Astrocyte (in vitro differentiated cells and primary cell): Measurements from ENCODE around the gene TEX14. TPM values are rescaled to one million over a fixed set of nuclear protein-coding genes. Genes with fewer than 3 reads are reported as not detected.

Source experiments
- DNase-seq: peaks from one replicate; pipeline ENCODE4 v3.0.0-alpha.2; 2010; ENCODE audit warnings: low read depth
- FAIRE-seq: peaks from 2 replicates; lab custom pipeline; 2011; peaks lifted over from hg19 to GRCh38; lab: Jason Lieb, UNC
- H2AFZ ChIP-seq: 2 replicates; pipeline ENCODE4 v1.6.0; 2012; ENCODE audit warnings: low read depth, low read length, inconsistent platforms
- H3K27ac ChIP-seq: 2 replicates; pipeline ENCODE4 v1.5.1; 2011; ENCODE audit warnings: low read depth, low read length, inconsistent platforms
- H3K27me3 ChIP-seq: 2 replicates; pipeline ENCODE4 v1.6.0; 2011; ENCODE audit warnings: low read length, inconsistent platforms; ENCODE audit not compliant: insufficient read depth
- H3K36me3 ChIP-seq: 2 replicates; pipeline ENCODE4 v1.5.1; 2011; ENCODE audit warnings: low read length, inconsistent platforms; ENCODE audit not compliant: insufficient read depth
- H3K4me1 ChIP-seq: 2 replicates; pipeline ENCODE4 v1.5.1; 2011; ENCODE audit warnings: low read length, inconsistent platforms; ENCODE audit not compliant: insufficient read depth
- H3K4me2 ChIP-seq: 2 replicates; pipeline ENCODE4 v1.6.0; 2012; ENCODE audit warnings: low read length, inconsistent platforms
- H3K4me3 ChIP-seq: 2 replicates; pipeline ENCODE4 v1.5.1; 2011; ENCODE audit warnings: low read depth, mild to moderate bottlenecking, low read length, inconsistent platforms; ENCODE audit not compliant: insufficient read depth
- H3K79me2 ChIP-seq: 2 replicates; pipeline ENCODE4 v1.6.0; 2012; ENCODE audit warnings: mild to moderate bottlenecking, low read length, inconsistent platforms; ENCODE audit not compliant: insufficient read depth
- H3K9ac ChIP-seq: 2 replicates; pipeline ENCODE4 v1.6.0; 2012; ENCODE audit warnings: mild to moderate bottlenecking, low read length, inconsistent platforms
- H3K9me3 ChIP-seq: 2 replicates; pipeline ENCODE4 v1.5.1; 2012; ENCODE audit warnings: low read depth, mild to moderate bottlenecking, low read length, inconsistent platforms; ENCODE audit not compliant: insufficient read depth
- H4K20me1 ChIP-seq: 2 replicates; pipeline ENCODE4 v1.6.0; 2012; ENCODE audit warnings: low read length, inconsistent platforms; ENCODE audit not compliant: insufficient read depth
- H3K27ac Mint-ChIP-seq: one replicate; pipeline ENCODE4 v1.8.0; 2021; ENCODE audit warnings: mild to moderate bottlenecking, mixed read lengths; ENCODE audit not compliant: unreplicated experiment
- H3K27me3 Mint-ChIP-seq: one replicate; pipeline ENCODE4 v1.8.0; 2021; ENCODE audit warnings: low read depth, mixed read lengths; ENCODE audit not compliant: unreplicated experiment
- H3K36me3 Mint-ChIP-seq: one replicate; pipeline ENCODE4 v1.8.0; 2021; ENCODE audit warnings: low read depth, mixed read lengths; ENCODE audit not compliant: unreplicated experiment
- H3K4me1 Mint-ChIP-seq: one replicate; pipeline ENCODE4 v1.8.0; 2021; ENCODE audit warnings: low read depth, mixed read lengths; ENCODE audit not compliant: unreplicated experiment
- H3K4me3 Mint-ChIP-seq: one replicate; pipeline ENCODE4 v1.8.0; 2021; ENCODE audit warnings: mild to moderate bottlenecking, moderate library complexity, mixed read lengths; ENCODE audit not compliant: unreplicated experiment
- H3K9me3 Mint-ChIP-seq: one replicate; pipeline ENCODE4 v1.8.0; 2021; ENCODE audit warnings: mild to moderate bottlenecking, mixed read lengths; ENCODE audit not compliant: unreplicated experiment
- EZH2 ChIP-seq: IDR thresholded peaks from 2 replicates; pipeline ENCODE4 v1.6.1; 2012; ENCODE audit warnings: mild to moderate bottlenecking, low read length, inconsistent platforms; ENCODE audit not compliant: insufficient read depth
- total RNA-seq: library from RNA; stranded (reverse); gene quantifications from 2 replicates; pipeline ENCODE4 v1.2.1, GENCODE V29; 2021
- TF ChIP-seq, protein P1 (sequence below): IDR thresholded peaks from 2 replicates; pipeline ENCODE4 v1.5.1; 2011; ENCODE audit warnings: low read depth, mild to moderate bottlenecking, inconsistent platforms, low read length, moderate library complexity; ENCODE audit not compliant: insufficient read depth

TEX14 gene
- total RNA-seq, 1 donor from 2014 or later: 0.09 TPM

DNA sequence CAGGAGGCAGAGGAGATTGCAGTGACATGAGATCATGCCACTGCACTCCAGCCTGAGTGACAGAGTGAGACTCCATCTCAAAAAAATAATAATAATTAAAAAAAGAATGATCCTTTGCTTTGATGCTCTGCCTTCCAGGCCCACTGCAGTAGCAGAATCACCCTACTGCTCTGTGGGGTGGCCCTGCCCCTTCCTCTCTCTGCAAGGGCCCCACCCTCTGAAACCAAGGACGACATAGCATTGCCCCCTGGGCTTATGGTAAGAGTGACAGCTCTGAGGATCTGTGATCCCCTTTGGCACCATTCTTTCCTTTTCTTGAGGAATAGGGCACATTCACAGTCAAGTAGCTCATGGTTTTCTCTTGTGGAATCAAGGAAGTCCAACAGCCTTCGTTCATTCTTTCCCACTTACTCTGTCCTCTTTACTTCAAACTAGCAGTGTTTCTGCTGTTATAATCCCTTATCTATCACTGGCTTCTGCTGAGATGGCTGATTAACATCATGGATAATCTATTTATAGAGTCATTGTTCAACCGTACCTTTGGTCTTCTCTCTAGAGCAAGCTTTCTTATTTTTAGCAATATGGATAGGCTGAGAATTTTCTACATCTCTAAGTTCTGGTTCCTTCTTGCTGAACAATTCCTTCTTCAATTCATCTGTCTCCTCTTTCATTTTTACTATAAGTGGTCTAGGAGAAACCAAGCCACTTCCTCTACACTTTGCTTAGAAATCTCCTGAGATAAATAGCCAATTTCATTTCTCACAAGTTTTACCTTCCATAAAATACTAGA lies 14.7 kb upstream of the TEX14 start:
- TF ChIP-seq EZH2: no peak
- TF ChIP-seq, protein P1, sequence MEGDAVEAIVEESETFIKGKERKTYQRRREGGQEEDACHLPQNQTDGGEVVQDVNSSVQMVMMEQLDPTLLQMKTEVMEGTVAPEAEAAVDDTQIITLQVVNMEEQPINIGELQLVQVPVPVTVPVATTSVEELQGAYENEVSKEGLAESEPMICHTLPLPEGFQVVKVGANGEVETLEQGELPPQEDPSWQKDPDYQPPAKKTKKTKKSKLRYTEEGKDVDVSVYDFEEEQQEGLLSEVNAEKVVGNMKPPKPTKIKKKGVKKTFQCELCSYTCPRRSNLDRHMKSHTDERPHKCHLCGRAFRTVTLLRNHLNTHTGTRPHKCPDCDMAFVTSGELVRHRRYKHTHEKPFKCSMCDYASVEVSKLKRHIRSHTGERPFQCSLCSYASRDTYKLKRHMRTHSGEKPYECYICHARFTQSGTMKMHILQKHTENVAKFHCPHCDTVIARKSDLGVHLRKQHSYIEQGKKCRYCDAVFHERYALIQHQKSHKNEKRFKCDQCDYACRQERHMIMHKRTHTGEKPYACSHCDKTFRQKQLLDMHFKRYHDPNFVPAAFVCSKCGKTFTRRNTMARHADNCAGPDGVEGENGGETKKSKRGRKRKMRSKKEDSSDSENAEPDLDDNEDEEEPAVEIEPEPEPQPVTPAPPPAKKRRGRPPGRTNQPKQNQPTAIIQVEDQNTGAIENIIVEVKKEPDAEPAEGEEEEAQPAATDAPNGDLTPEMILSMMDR: no peak
- no peak overlapping the region for H3K9ac ChIP-seq
- Mint-ChIP-seq H3K9me3 (no peaks in the 10 kb centered on the region), H3K4me3 (no peak overlapping the region), H3K27me3 (no peaks in the 10 kb centered on the region), H3K36me3 (no peaks in the 10 kb centered on the region), H3K27ac (no peak overlapping the region), H3K4me1 (peaks cover 7% of the 10 kb centered on the region)
- FAIRE-seq: no peak
- H3K79me2 ChIP-seq: no peaks in the 10 kb centered on the region
- peaks cover 4% of the 10 kb centered on the region for H3K36me3 ChIP-seq
- no peak overlapping the region for H3K4me2 ChIP-seq
- H3K4me1 ChIP-seq: peaks cover 11% of the 10 kb centered on the region
- H3K4me3 ChIP-seq: no peak overlapping the region
- H2AFZ ChIP-seq: no peak overlapping the region
- peak; percentile 8 for DNase-seq
- H3K27me3 ChIP-seq: no peaks in the 10 kb centered on the region
- H4K20me1 ChIP-seq: no peaks in the 10 kb centered on the region
- H3K27ac ChIP-seq: no peak overlapping the region
- no peaks in the 10 kb centered on the region for H3K9me3 ChIP-seq

DNA sequence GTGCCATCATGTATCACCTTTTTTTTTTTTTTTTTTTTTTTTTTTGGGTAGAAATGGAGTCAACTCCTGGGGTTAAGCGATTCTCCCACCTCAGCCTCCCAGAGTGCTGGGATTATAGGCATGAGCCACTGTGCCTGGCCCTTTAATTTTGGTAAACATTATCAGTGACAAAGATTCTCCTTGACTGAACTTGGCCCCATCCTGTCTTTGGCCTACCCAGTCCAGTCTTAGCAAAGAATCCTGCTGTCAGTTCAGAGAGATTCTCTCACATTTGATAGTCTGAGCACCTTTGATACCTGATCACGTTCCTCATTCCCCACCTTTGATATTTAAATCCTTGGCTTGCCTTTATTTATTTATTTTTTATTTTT lies 12.1 kb upstream of the TEX14 start:
- no peak for FAIRE-seq

More for the DNA sequence above, 12.1 kb upstream of the TEX14 start:
- H3K4me2 ChIP-seq: no peak overlapping the region
- Mint-ChIP-seq H3K4me1 (peaks cover 7% of the 10 kb centered on the region), H3K27ac (no peak overlapping the region), H3K4me3 (no peak overlapping the region), H3K27me3 (no peaks in the 10 kb centered on the region), H3K9me3 (no peaks in the 10 kb centered on the region), H3K36me3 (no peaks in the 10 kb centered on the region)
- H3K9ac ChIP-seq: no peak overlapping the region
- peaks cover 11% of the 10 kb centered on the region for H3K4me1 ChIP-seq
- H4K20me1 ChIP-seq: no peaks in the 10 kb centered on the region
- no peaks in the 10 kb centered on the region for H3K27me3 ChIP-seq
- no peak for DNase-seq
- no peak overlapping the region for H3K4me3 ChIP-seq
- H3K79me2 ChIP-seq: no peaks in the 10 kb centered on the region
- H3K27ac ChIP-seq: peak overlapping the region; percentile 24
- H2AFZ ChIP-seq: no peak overlapping the region
- no peaks in the 10 kb centered on the region for H3K9me3 ChIP-seq
- H3K36me3 ChIP-seq: no peaks in the 10 kb centered on the region
- TF ChIP-seq EZH2: no peak
- TF ChIP-seq, protein P1: no peak
